Measurements from ENCODE around the gene POU2F1.

- TF ChIP-seq CTCF (IDR thresholded peaks at IDR 0.05; ENCODE audit: low read depth, low read length, missing input control), result no peak
- TF ChIP-seq SP1 (IDR thresholded peaks at IDR 0.05), result no peak
- TF ChIP-seq YY1 (IDR thresholded peaks at IDR 0.05), result no peak
- TF ChIP-seq TAF1 (conservative IDR thresholded peaks at IDR 0.05), result no peak
- TF ChIP-seq, protein P1, sequence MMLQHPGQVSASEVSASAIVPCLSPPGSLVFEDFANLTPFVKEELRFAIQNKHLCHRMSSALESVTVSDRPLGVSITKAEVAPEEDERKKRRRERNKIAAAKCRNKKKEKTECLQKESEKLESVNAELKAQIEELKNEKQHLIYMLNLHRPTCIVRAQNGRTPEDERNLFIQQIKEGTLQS (IDR thresholded peaks at IDR 0.05), result no peak
- no peak for TF ChIP-seq JUND (IDR thresholded peaks at IDR 0.05)
Observed at GRCh38 chr1:167270349-167271092, 49.8 kb downstream of the POU2F1 start.
